ENCODE data around the gene MAN1B1. TPM values are rescaled to one million over a fixed set of nuclear protein-coding genes. Genes with fewer than 3 reads are reported as not detected.

Gene MAN1B1
- total and polyA plus RNA-seq, 2 of the 4 experiments (the other 2 are of a cell fraction) = 28.7 to 55.1 TPM

DNA sequence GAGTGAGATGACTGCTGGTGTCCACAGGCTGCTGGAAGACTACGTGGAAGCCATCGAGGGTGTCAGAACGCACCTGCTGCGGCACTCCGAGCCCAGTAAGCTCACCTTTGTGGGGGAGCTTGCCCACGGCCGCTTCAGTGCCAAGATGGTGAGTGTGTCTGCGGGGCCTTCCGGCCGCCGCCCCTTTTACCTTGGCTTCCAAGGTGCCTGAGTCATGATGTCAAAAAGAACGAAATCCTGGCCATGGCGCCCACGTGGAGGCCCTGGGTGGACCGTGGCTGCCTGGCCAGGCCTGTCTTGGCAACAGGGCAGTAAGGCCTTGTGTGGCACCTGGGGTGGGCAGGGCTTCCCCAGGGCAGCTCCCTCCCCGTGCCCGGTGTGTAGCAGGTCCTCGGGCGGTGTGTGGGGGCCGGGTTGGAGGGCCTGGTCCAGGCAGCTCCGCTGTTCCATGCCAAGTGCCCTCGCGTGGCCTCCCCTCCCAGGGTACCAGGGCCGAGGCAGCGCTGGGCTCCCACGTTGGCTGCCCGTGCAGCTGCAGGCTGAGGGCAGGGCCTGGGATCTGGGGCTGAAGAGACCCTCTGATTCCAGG lies 20.0 kb downstream of the MAN1B1 start:
- BruUV-seq (replicated peaks) = no TSS peak
- Histone ChIP-seq H3K14ac (replicated peaks; ENCODE audit: low read depth, low read length) (no peak overlapping the region), H4K8ac (ENCODE audit: low read depth in 2 of 2, low read length in 2 of 2) (no peak overlapping the region), H3K56ac (ENCODE audit: extremely low read depth, insufficient read depth, low read length) (no peak overlapping the region), H3K4me3 (ENCODE audit: insufficient read depth, low read depth, low read length) (no peak overlapping the region), H3K4me1 (ENCODE audit: control insufficient read depth, insufficient read depth, low read length) (no peaks in the 10 kb centered on the region), H2AFZ (replicated peaks; ENCODE audit: low read length, poor library complexity) (no peak overlapping the region), H3K18ac (ENCODE audit: low read depth, low read length) (no peak overlapping the region), H2BK20ac (ENCODE audit: low read depth, low read length) (no peak overlapping the region), H2BK5ac (ENCODE audit: low read depth, low read length, poor library complexity, severe bottlenecking) (no peak overlapping the region), H3K23ac (ENCODE audit: low read depth, low read length) (no peak overlapping the region), H4K5ac (ENCODE audit: low read depth, low read length) (no peak overlapping the region), H3K79me1 (ENCODE audit: low read depth in 1 of 2, low read length in 2 of 2) (peaks cover 0 to 20% of the 10 kb centered on the region in 2 experiments; a peak in 2 of 4 replicates), H3K27ac (ENCODE audit: insufficient read depth, low read length) (no peak overlapping the region), H2BK120ac (ENCODE audit: low read depth, low read length) (no peak overlapping the region), H3K9ac (ENCODE audit: low read depth, low read length) (no peak overlapping the region), H3K9me1 (ENCODE audit: insufficient read depth, low read length) (no peaks in the 10 kb centered on the region; the same call in 1 of the 2 replicates), H2AK9ac (replicated peaks; ENCODE audit: low read depth, low read length, poor library complexity) (no peak overlapping the region), H3K27me3 (ENCODE audit: control insufficient read depth, insufficient read depth, low read length) (no peaks in the 10 kb centered on the region), H2AK5ac (ENCODE audit: low read depth, low read length) (no peak overlapping the region), H3K36me3 (ENCODE audit: control insufficient read depth, insufficient read depth, low read length) (peaks cover 79% of the 10 kb centered on the region), H4K20me1 (ENCODE audit: insufficient read depth, low read length) (peaks cover 5% of the 10 kb centered on the region), H3K4ac (ENCODE audit: low read depth, low read length) (no peak overlapping the region), H3K4me2 (ENCODE audit: low read depth, low read length) (no peak overlapping the region), H3K9me3 (ENCODE audit: control insufficient read depth, insufficient read depth, low read length) (no peaks in the 10 kb centered on the region; the same call in 1 of the 2 replicates), H2BK15ac (ENCODE audit: low read depth, low read length) (no peak overlapping the region), H4K91ac (ENCODE audit: insufficient read depth, low read depth, low read length) (no peak overlapping the region)
- ATAC-seq (ENCODE audit: low read depth) (no peak), DNase-seq (no peak)
- TF ChIP-seq RCOR1 (IDR thresholded peaks at IDR 0.05; ENCODE audit: insufficient replicate concordance, low read length) (no peak), MXI1 (IDR thresholded peaks at IDR 0.05; ENCODE audit: borderline replicate concordance, low read depth, low read length) (no peak), SMC3 (IDR thresholded peaks at IDR 0.05; ENCODE audit: low read depth, low read length) (no peak)
- TF ChIP-seq, protein P1, sequence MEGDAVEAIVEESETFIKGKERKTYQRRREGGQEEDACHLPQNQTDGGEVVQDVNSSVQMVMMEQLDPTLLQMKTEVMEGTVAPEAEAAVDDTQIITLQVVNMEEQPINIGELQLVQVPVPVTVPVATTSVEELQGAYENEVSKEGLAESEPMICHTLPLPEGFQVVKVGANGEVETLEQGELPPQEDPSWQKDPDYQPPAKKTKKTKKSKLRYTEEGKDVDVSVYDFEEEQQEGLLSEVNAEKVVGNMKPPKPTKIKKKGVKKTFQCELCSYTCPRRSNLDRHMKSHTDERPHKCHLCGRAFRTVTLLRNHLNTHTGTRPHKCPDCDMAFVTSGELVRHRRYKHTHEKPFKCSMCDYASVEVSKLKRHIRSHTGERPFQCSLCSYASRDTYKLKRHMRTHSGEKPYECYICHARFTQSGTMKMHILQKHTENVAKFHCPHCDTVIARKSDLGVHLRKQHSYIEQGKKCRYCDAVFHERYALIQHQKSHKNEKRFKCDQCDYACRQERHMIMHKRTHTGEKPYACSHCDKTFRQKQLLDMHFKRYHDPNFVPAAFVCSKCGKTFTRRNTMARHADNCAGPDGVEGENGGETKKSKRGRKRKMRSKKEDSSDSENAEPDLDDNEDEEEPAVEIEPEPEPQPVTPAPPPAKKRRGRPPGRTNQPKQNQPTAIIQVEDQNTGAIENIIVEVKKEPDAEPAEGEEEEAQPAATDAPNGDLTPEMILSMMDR (conservative IDR thresholded peaks at IDR 0.05; ENCODE audit: low read depth, low read length) = no peak
- TF ChIP-seq, protein P2, sequence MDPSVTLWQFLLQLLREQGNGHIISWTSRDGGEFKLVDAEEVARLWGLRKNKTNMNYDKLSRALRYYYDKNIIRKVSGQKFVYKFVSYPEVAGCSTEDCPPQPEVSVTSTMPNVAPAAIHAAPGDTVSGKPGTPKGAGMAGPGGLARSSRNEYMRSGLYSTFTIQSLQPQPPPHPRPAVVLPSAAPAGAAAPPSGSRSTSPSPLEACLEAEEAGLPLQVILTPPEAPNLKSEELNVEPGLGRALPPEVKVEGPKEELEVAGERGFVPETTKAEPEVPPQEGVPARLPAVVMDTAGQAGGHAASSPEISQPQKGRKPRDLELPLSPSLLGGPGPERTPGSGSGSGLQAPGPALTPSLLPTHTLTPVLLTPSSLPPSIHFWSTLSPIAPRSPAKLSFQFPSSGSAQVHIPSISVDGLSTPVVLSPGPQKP (IDR thresholded peaks at IDR 0.05; ENCODE audit: borderline replicate concordance, low read depth, low read length) = no peak
- TF ChIP-seq, protein P3, sequence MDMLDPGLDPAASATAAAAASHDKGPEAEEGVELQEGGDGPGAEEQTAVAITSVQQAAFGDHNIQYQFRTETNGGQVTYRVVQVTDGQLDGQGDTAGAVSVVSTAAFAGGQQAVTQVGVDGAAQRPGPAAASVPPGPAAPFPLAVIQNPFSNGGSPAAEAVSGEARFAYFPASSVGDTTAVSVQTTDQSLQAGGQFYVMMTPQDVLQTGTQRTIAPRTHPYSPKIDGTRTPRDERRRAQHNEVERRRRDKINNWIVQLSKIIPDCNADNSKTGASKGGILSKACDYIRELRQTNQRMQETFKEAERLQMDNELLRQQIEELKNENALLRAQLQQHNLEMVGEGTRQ (IDR thresholded peaks at IDR 0.05; ENCODE audit: low read depth, low read length) = no peak
- ChIA-PET CTCF (no interaction called here), POLR2A (ENCODE audit: unreplicated experiment) (no interaction called here)
- intact Hi-C loops (cut with micrococcal nuclease) = no loop called here
- dilution Hi-C loops (cut with HindIII; ENCODE audit: low sequenced_read_pairs, unreplicated experiment) = no loop called here
- WGBS, 2 experiments (ENCODE audit: extremely low coverage in 2 of 2, insufficient read length in 1 of 2) = 100% methylated on average over 2 of the region's 27 CpGs; no CpG with 5 or more reads in 1 of the 2 experiments
- in situ Hi-C loops (cut with MboI; ENCODE audit: low sequenced_read_pairs) = no loop called here
